Measurements from ENCODE around the gene HAUS6.
"Not testable (repeated sequence)": the region's sequence is repeated elsewhere in the genome, so short reads cannot be mapped to it uniquely, and the experiment has no call there.

The HAUS6 gene

DNA sequence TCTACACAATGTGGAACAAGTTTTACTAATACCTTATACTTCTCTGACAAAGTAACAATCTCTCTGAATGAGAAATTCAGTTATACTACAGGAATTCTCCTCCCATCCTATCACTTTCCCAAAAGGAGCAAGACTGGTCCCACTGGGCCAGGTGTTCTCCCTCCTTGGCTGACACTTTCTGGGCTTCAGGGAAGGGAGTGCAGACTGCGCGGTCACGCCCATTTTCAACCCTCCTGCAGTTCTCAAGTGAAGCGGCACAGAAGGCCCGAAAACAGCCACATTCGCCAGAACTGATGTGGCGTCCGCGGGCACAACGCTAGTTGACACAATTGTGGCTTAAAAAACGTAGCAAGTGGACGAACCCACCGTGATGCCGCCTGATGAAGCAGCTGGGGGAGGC lies 70.3 kb downstream of the HAUS6 start:
- DNase-seq, result no peak

- DNase-seq, result no peak
Measured at GRCh38 chr9:19030899-19031298, 71.8 kb downstream of the HAUS6 start.

DNA sequence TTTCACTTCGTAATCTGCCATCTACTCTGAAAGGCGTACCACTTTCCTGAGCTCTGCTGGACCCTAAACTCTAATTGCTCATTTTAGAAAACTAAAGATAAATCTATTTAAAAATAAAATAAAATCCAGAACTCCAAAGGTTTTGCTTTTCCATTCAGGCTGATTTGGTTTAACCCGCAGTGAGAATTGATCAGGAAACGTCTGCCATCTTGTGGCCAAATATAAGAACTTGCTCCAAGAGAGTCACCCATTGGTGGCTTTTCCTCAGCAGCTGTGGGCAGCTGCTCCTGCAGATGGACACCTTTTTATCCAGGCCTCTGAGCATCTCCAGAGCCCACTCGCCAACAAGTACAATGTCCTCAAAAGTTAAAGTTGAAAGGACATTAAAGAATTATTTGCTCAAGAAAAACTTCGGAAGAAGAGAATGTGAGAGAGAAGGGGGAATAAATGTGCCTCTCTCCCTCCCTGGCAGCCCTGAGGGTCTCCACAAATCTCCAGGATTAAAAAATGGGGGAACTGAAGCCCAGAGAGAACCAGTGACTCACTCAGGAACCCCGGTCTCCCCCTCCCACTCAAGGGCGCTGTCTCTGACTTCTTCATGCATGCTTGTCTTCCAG lies 73.8 kb downstream of the HAUS6 start:
- no peak for DNase-seq

- DNase-seq, result no peak
Measured at GRCh38 chr9:19027825-19028224, 74.9 kb downstream of the HAUS6 start.

- no peak for DNase-seq
Measured at GRCh38 chr9:19026375-19026774, 76.3 kb downstream of the HAUS6 start.

GRCh38 chr9:19023078-19023477 lies 79.6 kb downstream of the HAUS6 start:
- no peak for DNase-seq

- DNase-seq, result no peak
Measured at GRCh38 chr9:19022206-19022605, 80.5 kb downstream of the HAUS6 start.

GRCh38 chr9:19021649-19022048 lies 81.1 kb downstream of the HAUS6 start:
- not testable (repeated sequence) for DNase-seq

GRCh38 chr9:19020886-19021455 lies 81.7 kb downstream of the HAUS6 start:
- DNase-seq, result no peak

DNA sequence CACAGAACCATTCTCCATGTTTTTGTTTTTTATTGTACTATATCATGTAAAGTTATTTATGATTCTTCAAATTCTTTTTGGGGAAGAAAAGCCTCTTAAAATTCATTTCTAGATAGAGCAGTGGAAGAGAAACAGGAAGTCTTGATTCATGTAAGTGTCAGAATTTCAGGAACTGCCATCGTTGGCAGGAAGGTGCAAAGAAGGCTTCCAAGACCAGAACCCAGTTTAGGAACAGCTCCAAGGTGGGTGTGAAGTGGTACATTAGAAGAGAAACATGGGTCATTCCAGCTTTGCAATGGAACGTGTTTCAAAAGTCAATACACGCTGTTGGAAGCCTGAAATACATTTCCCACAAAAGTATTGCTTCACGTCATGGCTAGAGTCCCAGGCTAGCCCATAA lies 84.5 kb downstream of the HAUS6 start:
- no peak for DNase-seq

DNA sequence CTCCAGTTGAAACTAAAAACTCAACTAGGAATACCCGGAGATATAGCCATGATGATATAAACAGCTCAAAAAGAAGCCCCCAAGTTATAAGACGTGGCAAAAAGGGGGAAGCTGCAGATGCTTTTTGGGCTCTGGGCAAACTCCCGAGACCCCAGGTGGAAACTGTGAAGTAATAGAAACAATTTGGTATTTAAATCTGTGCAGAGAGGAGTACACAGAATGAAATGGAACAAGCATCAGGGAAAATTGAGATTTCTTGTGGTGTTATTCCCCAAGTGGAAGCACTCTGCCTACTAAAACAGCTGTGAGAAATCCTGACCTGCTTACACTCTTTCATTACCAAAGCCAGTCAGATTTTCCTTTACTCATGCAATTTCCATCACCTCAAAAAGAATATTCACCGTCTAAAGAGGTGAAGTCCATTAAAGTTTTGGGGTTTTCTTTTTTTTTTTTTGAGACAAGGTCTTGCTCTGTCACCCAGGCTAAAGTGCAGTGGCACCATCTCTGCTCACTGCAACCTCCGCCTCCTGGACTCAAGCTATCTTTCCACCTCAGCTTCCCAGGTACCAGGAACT lies 93.2 kb downstream of the HAUS6 start:
- no peak for DNase-seq
